Measurements from ENCODE around the gene FRMD5.
A peak's percentile ranks its signal among the peaks of the same experiment; 100 is the strongest.

The FRMD5 gene

GRCh38 chr15:44094781-44095180, 100.3 kb downstream of the FRMD5 start:
- DNase-seq (ENCODE audit: low read depth, low spot score), result peak; percentile 17

DNA sequence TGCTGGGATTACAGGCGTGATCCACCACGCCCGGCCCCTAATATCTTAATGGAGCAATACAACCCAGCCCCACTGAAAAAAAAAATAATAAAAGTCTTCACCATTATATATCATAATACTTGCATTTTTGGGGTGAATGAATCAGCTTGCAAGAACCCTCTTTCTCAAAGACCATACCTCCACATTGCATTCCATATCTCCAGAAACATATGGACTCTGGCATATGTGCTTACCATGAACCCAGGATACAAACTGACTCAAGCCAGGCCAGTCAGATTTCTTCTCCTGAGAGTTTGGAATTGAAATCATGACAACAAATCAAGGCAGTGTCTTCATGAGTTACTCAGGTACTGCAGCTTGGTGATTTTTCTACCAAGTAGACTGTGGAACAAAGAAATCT, 101.2 kb downstream of the FRMD5 start:
- DNase-seq (ENCODE audit: low read depth, low spot score), result no peak

DNA sequence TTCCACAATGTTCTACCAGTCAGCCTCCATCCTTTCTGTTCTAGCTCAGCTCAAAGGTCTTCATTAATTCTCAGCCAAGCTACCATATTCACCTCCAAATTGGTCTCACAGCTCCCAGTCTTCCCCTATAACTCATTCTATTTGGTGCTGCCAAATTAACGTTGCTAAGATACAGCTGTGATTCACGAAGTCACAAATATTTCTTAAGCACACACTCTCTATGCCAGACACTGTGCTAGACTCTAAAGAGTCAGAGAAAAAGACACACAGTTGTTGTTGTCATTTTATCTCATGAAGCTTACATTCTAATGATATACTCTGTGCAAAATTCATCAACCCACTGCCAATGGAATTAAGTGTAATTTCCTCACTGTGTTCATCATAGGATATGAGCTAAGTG, 102.8 kb downstream of the FRMD5 start:
- no peak for DNase-seq (ENCODE audit: low read depth, low spot score)

GRCh38 chr15:44087578-44088465, 107.2 kb downstream of the FRMD5 start:
- DNase-seq (ENCODE audit: low read depth, low spot score), result no peak

DNA sequence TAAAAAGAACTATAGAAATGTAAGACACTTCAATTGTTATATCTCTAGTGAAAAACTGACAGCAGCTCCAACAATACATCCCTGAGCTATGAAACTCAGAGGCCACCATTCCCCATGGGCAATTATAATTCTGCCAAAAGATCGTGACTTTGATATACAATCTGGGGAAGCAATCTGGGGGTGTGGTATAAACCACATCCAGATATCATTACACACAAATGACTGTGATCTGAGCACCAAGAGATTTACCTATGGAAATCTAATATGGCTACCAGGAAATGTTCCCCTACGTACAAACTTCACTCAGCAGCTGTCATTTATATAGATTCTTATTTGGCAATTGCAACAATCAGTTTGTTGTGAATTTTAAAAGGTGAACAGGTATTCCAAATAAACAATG, 110.3 kb downstream of the FRMD5 start:
- DNase-seq (ENCODE audit: low read depth, low spot score), result no peak

DNA sequence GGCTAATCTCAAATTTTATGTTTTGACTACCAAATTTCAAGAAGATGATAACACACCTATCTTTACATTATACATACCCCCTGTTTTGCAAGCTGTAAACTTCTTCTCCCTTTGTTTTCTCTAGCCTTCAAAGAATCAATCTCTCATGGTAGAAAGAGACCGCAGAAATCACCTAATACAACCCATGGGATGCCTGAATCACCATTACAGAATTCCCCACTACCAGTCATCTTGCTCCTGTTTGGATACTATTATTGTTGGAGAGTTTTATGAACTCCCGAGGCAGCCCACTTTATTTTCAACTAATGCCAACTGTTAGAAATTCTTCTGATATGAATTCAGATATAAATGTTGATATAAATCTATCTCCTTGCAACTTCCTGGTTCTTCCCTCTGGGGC, 110.9 kb downstream of the FRMD5 start:
- DNase-seq (ENCODE audit: low read depth, low spot score), result no peak

GRCh38 chr15:44082558-44083157, 112.4 kb downstream of the FRMD5 start:
- no peak for DNase-seq (ENCODE audit: low read depth, low spot score)

- DNase-seq (ENCODE audit: low read depth, low spot score), result no peak
These were observed 113.8 kb downstream of the FRMD5 start for GRCh38 chr15:44081026-44082013.

DNA sequence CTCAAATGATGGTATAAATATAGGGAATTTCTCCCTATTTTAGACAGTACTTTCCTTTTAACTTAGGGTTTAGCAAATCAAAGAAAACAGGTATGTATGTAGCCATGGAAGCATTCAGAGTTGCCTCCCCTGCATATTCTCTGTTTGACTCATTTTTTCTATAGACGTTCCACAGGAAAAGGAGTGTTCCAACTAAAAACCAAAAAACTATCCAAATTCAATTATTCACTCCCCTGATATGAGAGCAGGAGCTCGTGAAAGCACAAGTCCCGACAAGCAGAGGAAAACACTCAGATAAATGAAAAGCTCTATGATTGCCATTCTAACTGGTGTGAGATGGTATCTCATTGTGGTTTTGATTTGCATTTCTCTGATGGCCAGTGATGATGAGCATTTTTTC, 119.5 kb downstream of the FRMD5 start:
- no peak for DNase-seq (ENCODE audit: low read depth, low spot score)

GRCh38 chr15:44069489-44069888, 125.6 kb downstream of the FRMD5 start:
- DNase-seq (ENCODE audit: low read depth, low spot score), result no peak

DNA sequence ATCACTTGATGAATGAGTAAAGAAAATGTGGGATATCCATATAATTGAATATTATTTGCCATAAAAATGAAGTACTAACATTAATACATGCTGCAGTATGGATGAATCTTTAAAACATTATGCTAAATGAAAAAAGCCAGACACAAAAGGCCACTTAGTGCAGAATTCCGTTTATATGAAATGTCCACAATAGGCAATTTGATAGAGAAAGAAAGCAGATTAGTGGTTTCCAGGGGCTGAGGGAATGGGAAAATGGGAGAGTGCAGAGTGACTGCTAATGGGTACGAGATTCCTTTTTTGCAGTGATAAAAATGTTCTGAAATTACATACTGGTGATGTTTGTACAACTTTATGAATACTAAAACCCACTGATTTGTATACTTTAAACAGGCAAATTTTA, 126.7 kb downstream of the FRMD5 start:
- no peak for DNase-seq (ENCODE audit: low read depth, low spot score)

DNA sequence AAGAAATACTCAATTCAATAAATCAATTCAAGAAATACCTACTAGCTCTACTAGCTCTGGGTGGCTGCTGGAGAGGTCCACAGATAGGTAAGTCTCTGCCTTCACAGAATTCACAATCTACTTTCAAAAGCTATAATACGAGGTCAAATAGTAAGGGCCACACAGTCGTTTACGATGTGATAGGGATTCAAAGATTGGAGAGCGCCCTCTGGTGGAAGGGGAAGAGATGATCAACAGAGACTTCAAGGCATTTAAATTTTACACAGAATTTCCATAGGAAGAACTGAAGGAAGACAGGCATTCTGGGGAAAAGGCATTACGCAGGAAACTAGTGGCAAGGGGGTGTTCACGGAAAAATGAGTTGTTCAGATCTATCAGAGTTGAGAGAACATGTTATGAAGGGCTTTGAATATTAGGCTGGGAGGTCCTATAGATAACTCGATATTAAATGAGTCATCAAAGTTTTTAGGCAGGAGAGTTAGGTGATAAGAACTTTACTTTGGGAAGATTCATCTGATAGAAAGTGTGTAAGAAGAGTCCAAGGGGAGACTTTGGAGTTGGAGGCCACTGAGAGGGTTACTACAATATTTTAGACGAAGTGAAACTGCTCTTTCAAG, 128.8 kb downstream of the FRMD5 start:
- DNase-seq (ENCODE audit: low read depth, low spot score), result peak; percentile 50

- no peak for DNase-seq (ENCODE audit: low read depth, low spot score)
These were observed 130.4 kb downstream of the FRMD5 start for GRCh38 chr15:44064706-44065105.

DNA sequence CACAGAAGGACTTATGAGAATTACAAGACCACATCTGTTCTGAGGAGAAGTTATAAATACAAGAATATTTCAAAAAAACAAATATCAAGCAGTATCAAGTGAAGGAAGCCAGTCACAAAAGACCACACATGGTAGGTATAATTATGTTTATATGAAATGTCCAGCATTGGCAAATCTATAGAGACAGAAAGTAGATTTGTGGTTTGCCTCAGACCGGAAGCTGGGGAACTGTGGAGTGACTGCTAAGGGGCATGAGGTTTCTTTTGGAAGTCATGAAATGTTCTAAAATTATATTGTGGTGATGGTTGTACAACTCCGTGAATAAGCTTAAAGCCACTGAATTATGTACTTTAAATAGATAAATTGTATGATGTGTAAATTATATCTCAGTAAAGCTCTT, 136.9 kb downstream of the FRMD5 start:
- DNase-seq (ENCODE audit: low read depth, low spot score), result no peak

DNA sequence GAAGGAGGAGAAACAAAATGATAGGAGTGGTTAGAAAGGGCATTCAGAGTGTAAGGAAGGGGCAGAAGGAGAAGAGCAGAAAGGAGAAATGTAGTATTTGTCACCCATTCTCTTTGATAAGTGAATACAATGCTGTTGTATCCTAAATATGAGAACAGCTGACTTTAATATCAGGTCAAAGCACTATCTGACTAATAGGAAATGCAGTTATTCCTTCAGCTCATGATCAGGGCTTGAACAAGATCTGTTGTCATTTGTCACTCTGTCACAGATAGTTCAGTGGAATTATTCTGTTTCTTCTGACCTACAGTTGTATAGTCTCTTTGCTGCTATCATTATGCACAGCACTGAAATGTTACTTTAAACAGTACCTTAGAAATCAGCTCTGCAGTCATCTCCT, 149.4 kb downstream of the FRMD5 start:
- no peak for DNase-seq (ENCODE audit: low read depth, low spot score)

GRCh38 chr15:44045217-44045616, 149.9 kb downstream of the FRMD5 start:
- DNase-seq (ENCODE audit: low read depth, low spot score), result no peak

- DNase-seq (ENCODE audit: low read depth, low spot score), result no peak
These were observed 156.3 kb downstream of the FRMD5 start for GRCh38 chr15:44038755-44039191.

DNA sequence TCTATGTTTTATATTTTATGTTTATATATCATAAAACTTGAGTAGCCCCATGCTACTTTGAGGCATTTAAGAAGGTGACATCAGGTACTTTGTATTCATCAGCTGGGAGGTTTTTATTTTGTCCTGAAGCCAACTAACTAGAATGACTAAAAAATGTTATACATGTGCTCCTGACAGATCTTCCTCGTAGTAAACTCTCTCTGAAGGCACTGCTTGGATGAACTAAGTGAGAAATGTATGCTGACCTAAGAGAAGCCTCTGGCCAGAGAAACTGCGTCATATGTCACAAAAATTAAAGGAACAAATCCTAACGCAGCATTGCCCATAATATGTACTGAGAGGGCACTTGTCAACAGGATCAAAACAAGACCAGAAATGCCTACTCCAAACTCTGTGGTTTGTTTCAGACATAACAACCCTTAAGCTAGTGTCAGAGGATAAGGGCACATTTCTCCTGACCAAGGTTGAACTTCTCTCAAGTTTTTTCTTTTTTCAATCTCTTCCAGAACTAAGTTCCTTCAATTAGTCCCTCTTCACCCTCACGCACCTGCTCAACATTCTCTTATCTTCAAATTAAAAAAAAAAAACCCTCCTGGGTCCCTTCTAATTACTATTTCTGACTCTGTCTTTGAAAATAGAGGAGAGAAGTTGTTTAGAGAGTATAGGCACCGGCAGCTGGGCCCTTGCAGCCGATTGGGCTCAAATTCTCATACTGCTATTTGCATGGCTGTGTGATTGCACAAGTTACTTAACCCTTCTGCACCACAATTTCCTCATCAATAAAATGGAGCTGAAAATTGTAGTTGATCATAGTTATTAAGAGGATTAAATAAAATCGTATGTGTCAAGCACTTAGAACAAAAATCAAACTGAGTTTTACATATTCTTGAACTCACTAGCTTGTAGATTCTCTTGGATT, 159.0 kb downstream of the FRMD5 start:
- no peak for DNase-seq (ENCODE audit: low read depth, low spot score)

DNA sequence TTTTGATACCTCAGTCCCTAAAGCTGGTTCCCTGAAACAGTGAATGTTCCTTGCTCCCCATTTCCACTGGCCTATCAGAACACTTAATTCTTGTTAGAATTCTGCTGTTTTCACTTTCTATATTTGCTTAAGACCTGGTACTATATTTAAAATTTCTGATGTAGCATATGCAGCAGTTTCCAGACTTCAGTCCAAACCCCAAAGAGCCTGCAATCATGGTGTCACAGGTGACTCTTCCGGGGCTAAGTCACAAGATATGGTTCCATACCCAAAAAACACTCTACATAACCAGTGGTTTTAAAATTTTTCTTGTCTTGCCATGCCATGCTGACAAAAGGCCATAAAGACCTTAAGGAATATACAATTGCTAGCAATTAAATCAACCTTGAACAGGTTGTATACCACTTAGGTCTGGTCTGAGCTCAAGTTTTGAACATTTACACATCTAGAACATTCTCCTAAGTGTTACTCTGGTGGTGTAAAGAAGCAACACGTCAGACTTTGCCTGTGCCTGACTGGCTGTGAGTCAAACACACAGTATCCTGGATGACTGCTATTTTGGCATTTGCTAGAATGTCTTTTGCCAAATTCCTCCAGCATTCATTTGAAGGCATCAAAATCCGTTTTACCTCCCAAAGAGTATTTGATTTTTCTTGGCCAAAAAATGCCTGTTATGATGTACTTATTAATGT, 160.0 kb downstream of the FRMD5 start:
- no peak for DNase-seq (ENCODE audit: low read depth, low spot score)

- DNase-seq (ENCODE audit: low read depth, low spot score), result no peak
These were observed 160.7 kb downstream of the FRMD5 start for GRCh38 chr15:44034334-44034733.
